Measurements from ENCODE around the gene ADD2.

The ADD2 gene

DNA sequence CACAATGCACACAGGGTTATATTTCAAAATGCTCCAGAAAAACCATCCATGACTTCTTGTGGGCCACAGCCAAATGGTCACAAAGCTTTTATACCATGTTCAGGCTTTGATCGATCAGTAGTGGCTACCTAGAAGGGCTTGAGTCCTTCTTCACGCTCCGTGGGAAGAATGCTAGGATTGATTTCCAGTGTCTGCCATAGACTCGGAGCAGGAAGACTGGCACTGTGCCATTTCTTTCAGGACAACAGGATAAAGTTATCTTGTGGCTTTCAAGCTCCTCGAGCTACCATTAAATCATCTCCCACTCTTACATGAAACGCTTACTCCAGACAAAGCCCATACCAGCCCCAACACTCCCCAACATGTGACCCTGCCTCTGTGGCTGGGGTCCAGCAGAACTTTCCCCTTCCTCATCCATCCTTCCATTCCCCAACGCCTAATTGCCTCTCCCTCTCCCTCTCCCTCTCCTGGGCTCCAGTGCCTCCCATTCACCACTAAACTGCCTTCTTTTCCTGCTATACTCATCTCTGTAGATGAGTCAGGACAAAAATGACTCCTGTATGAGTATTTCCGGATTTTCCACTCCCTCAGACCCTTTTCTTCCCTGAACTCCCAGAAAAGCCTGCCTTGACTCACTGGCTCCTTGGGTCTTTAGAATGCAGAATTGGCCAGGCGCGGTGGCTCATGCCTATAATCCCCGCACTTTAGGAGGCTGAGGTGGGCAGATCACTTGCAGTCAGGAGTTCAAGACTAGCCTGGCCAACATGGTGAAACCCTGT, 40.9 kb downstream of the ADD2 start:
- TF ChIP-seq, protein P1, sequence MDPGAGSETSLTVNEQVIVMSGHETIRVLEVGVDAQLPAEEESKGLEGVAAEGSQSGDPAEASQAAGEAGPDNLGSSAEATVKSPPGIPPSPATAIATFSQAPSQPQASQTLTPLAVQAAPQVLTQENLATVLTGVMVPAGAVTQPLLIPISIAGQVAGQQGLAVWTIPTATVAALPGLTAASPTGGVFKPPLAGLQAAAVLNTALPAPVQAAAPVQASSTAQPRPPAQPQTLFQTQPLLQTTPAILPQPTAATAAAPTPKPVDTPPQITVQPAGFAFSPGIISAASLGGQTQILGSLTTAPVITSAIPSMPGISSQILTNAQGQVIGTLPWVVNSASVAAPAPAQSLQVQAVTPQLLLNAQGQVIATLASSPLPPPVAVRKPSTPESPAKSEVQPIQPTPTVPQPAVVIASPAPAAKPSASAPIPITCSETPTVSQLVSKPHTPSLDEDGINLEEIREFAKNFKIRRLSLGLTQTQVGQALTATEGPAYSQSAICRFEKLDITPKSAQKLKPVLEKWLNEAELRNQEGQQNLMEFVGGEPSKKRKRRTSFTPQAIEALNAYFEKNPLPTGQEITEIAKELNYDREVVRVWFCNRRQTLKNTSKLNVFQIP (CRISPR knock-in tag; IDR thresholded peaks at IDR 0.05; ENCODE audit: borderline replicate concordance, low read depth) = no peak
- no peak for TF ChIP-seq ZC3H10 (CRISPR knock-in tag; IDR thresholded peaks at IDR 0.05)
- TF ChIP-seq, protein P2, sequence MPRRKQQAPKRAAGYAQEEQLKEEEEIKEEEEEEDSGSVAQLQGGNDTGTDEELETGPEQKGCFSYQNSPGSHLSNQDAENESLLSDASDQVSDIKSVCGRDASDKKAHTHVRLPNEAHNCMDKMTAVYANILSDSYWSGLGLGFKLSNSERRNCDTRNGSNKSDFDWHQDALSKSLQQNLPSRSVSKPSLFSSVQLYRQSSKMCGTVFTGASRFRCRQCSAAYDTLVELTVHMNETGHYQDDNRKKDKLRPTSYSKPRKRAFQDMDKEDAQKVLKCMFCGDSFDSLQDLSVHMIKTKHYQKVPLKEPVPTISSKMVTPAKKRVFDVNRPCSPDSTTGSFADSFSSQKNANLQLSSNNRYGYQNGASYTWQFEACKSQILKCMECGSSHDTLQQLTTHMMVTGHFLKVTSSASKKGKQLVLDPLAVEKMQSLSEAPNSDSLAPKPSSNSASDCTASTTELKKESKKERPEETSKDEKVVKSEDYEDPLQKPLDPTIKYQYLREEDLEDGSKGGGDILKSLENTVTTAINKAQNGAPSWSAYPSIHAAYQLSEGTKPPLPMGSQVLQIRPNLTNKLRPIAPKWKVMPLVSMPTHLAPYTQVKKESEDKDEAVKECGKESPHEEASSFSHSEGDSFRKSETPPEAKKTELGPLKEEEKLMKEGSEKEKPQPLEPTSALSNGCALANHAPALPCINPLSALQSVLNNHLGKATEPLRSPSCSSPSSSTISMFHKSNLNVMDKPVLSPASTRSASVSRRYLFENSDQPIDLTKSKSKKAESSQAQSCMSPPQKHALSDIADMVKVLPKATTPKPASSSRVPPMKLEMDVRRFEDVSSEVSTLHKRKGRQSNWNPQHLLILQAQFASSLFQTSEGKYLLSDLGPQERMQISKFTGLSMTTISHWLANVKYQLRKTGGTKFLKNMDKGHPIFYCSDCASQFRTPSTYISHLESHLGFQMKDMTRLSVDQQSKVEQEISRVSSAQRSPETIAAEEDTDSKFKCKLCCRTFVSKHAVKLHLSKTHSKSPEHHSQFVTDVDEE (CRISPR knock-in tag; IDR thresholded peaks at IDR 0.05) = no peak
- no peak for TF ChIP-seq CSDC2 (CRISPR knock-in tag; IDR thresholded peaks at IDR 0.05)
- no peak for TF ChIP-seq ESRRG (CRISPR knock-in tag; IDR thresholded peaks at IDR 0.05)
- TF ChIP-seq, protein P3, sequence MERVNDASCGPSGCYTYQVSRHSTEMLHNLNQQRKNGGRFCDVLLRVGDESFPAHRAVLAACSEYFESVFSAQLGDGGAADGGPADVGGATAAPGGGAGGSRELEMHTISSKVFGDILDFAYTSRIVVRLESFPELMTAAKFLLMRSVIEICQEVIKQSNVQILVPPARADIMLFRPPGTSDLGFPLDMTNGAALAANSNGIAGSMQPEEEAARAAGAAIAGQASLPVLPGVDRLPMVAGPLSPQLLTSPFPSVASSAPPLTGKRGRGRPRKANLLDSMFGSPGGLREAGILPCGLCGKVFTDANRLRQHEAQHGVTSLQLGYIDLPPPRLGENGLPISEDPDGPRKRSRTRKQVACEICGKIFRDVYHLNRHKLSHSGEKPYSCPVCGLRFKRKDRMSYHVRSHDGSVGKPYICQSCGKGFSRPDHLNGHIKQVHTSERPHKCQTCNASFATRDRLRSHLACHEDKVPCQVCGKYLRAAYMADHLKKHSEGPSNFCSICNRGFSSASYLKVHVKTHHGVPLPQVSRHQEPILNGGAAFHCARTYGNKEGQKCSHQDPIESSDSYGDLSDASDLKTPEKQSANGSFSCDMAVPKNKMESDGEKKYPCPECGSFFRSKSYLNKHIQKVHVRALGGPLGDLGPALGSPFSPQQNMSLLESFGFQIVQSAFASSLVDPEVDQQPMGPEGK (CRISPR knock-in tag; IDR thresholded peaks at IDR 0.05; ENCODE audit: borderline replicate concordance) = no peak
- no peak for TF ChIP-seq GLIS3 (CRISPR knock-in tag; IDR thresholded peaks at IDR 0.05)
- no peak for TF ChIP-seq ZFP3 (CRISPR knock-in tag; IDR thresholded peaks at IDR 0.05)
- no peak for TF ChIP-seq OSR1 (CRISPR knock-in tag; IDR thresholded peaks at IDR 0.05)
- TF ChIP-seq, protein P4, sequence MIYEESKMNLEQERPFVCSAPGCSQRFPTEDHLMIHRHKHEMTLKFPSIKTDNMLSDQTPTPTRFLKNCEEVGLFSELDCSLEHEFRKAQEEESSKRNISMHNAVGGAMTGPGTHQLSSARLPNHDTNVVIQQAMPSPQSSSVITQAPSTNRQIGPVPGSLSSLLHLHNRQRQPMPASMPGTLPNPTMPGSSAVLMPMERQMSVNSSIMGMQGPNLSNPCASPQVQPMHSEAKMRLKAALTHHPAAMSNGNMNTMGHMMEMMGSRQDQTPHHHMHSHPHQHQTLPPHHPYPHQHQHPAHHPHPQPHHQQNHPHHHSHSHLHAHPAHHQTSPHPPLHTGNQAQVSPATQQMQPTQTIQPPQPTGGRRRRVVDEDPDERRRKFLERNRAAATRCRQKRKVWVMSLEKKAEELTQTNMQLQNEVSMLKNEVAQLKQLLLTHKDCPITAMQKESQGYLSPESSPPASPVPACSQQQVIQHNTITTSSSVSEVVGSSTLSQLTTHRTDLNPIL (CRISPR knock-in tag; IDR thresholded peaks at IDR 0.05; ENCODE audit: low read depth) = no peak
- TF ChIP-seq SNAI2 (CRISPR knock-in tag; IDR thresholded peaks at IDR 0.05) = no peak
- TF ChIP-seq, protein P5, sequence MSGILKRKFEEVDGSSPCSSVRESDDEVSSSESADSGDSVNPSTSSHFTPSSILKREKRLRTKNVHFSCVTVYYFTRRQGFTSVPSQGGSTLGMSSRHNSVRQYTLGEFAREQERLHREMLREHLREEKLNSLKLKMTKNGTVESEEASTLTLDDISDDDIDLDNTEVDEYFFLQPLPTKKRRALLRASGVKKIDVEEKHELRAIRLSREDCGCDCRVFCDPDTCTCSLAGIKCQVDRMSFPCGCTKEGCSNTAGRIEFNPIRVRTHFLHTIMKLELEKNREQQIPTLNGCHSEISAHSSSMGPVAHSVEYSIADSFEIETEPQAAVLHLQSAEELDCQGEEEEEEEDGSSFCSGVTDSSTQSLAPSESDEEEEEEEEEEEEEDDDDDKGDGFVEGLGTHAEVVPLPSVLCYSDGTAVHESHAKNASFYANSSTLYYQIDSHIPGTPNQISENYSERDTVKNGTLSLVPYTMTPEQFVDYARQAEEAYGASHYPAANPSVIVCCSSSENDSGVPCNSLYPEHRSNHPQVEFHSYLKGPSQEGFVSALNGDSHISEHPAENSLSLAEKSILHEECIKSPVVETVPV (CRISPR knock-in tag; IDR thresholded peaks at IDR 0.05) = no peak
- TF ChIP-seq ISL1 (CRISPR knock-in tag; IDR thresholded peaks at IDR 0.05) = no peak
- TF ChIP-seq TCF4 (CRISPR knock-in tag; IDR thresholded peaks at IDR 0.05; ENCODE audit: borderline replicate concordance) = no peak
- no peak for TF ChIP-seq ZNF70 (CRISPR knock-in tag; IDR thresholded peaks at IDR 0.05)
- ATAC-seq = no peak

DNA sequence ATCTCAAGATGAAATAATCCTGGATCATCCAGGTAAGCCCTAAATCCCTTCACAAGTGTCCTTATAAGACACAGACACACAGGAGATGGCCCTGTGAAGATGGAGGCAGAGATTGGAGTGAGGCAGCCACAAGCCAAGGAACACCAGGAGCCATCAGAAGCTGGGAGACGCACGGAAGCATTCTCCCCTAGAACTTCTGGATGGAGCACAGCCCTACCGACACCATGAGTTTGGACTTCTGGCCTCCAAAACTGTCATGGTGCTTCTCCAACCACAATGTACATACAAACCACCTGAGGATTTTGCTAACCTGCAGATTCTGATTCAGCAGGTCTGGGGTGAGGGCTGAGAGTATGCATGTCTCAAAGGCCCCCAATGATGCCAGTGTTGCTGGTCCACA, 42.5 kb downstream of the ADD2 start:
- no peak for ATAC-seq
- TF ChIP-seq, protein P5 (CRISPR knock-in tag; IDR thresholded peaks at IDR 0.05) = no peak
- TF ChIP-seq TCF4 (CRISPR knock-in tag; IDR thresholded peaks at IDR 0.05; ENCODE audit: borderline replicate concordance) = no peak
- TF ChIP-seq ZNF8 (CRISPR knock-in tag; IDR thresholded peaks at IDR 0.05) = no peak

DNA sequence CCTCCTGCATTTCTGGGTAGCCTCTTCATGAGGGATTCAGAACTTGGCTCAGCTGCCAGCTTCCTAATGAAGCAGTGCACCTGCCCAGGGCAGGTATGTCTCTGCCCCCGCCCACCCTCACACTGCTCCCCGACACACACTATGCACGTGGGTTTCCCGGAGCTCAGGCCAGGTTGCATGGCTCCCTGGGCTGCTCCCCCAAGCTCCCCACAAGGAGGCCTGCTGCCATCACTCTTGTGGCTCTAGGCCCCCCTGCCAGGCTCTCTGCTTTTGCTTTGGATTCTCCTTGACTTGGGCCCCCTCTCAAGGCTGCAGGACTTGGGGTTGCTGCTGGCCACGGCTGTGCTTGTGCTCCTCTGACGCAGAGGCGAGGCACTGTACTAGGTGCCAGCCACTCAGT, 43.6 kb downstream of the ADD2 start:
- ATAC-seq = no peak
- TF ChIP-seq ZNF70 (CRISPR knock-in tag; IDR thresholded peaks at IDR 0.05) (no peak), OSR1 (CRISPR knock-in tag; IDR thresholded peaks at IDR 0.05) (no peak), ZC3H10 (CRISPR knock-in tag; IDR thresholded peaks at IDR 0.05) (no peak), TCF4 (CRISPR knock-in tag; IDR thresholded peaks at IDR 0.05; ENCODE audit: borderline replicate concordance) (no peak), ZNF8 (CRISPR knock-in tag; IDR thresholded peaks at IDR 0.05) (no peak), ZFP30 (CRISPR knock-in tag; IDR thresholded peaks at IDR 0.05) (no peak), BACH2 (CRISPR knock-in tag; IDR thresholded peaks at IDR 0.05; ENCODE audit: borderline replicate concordance) (no peak)
- TF ChIP-seq, protein P2 (CRISPR knock-in tag; IDR thresholded peaks at IDR 0.05) = no peak
- TF ChIP-seq, protein P3 (CRISPR knock-in tag; IDR thresholded peaks at IDR 0.05; ENCODE audit: borderline replicate concordance) = no peak
- TF ChIP-seq, protein P5 (CRISPR knock-in tag; IDR thresholded peaks at IDR 0.05) = no peak

All from SK-N-SH treated with all-trans-retinoic acid at 6 μM for 48 hours (cell line).